GM13977 (cell line): ENCODE measurements around the gene INTS14.

Experiments used
- DNase-seq: peaks from one replicate; pipeline ENCODE4 v3.0.0; 2012; ENCODE audit warnings: low spot score
- in situ Hi-C: fragments of 300-500 bp; cut with MboI; formaldehyde crosslinking; loops from one replicate; pipeline ENCODE4 v1.12.0; 2022; ENCODE audit warnings: low sequenced_read_pairs, low pct_unique_long_range_greater_than_20kb, mixed read lengths, inconsistent platforms; ENCODE audit not compliant: unreplicated experiment
- TF ChIP-seq, protein P1 (sequence below): IDR thresholded peaks from 2 replicates; pipeline ENCODE4 v1.5.1; 2012; ENCODE audit warnings: mild to moderate bottlenecking, control low read depth; ENCODE audit not compliant: insufficient read depth; ENCODE audit errors: extremely low read depth, missing control alignments

Gene INTS14

DNA sequence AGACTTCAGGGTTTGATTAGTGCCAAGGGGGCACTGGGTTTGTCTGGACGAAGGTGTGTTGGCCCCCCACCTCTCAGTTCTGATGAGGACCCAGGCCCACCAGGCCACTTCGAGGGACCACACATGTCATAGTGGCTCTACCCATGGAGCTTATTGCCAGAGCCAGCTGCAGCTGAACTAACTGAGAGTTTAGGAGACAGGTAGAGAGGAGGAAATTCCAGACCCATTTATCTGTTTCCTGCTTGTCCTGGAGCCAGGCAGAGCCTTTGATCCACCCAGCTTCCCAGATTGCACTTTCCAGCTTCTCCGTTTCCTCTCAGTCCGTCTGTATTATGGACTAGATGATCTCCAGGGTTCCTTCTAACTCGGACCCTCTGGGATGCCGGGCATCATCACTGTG lies 31.7 kb upstream of the INTS14 start:
- TF ChIP-seq, protein P1, sequence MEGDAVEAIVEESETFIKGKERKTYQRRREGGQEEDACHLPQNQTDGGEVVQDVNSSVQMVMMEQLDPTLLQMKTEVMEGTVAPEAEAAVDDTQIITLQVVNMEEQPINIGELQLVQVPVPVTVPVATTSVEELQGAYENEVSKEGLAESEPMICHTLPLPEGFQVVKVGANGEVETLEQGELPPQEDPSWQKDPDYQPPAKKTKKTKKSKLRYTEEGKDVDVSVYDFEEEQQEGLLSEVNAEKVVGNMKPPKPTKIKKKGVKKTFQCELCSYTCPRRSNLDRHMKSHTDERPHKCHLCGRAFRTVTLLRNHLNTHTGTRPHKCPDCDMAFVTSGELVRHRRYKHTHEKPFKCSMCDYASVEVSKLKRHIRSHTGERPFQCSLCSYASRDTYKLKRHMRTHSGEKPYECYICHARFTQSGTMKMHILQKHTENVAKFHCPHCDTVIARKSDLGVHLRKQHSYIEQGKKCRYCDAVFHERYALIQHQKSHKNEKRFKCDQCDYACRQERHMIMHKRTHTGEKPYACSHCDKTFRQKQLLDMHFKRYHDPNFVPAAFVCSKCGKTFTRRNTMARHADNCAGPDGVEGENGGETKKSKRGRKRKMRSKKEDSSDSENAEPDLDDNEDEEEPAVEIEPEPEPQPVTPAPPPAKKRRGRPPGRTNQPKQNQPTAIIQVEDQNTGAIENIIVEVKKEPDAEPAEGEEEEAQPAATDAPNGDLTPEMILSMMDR: no peak
- in situ Hi-C loops: no loop called here
- no peak for DNase-seq

DNA sequence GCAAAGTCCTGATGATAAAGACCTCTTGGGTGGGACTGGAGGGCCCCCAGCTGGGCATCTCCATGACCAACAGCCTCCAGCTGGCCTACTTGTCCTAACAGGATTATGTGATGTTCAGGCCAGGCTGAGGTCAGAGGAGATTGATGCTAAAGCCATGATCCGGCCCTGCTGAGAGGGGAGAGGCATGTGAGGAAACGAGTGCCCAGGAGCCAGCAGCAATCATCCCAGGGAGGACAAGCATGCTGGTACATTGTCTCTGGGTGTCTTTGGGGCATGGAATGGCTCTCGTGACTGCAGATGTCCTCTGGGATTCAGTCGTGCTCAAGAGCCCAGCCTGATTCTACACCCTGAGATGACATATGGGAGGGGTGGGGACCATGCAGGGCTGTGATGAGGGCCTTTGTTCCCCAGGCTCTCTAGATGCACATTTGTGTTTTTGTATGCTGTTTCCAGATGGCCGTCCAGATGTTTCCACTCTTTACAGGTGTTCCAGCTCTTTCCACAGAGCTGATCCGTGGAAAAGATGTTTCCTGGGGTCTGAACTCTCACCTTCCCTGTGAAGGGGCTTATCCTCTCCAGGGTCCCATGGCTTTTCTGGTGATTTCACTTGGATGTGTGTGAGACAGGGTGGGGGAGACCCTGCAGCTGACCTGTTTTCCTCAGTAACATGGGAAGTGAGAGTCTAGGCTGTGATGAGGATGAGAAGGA lies 31.0 kb upstream of the INTS14 start:
- in situ Hi-C loops: no loop called here
- TF ChIP-seq, protein P1: no peak
- DNase-seq: no peak

DNA sequence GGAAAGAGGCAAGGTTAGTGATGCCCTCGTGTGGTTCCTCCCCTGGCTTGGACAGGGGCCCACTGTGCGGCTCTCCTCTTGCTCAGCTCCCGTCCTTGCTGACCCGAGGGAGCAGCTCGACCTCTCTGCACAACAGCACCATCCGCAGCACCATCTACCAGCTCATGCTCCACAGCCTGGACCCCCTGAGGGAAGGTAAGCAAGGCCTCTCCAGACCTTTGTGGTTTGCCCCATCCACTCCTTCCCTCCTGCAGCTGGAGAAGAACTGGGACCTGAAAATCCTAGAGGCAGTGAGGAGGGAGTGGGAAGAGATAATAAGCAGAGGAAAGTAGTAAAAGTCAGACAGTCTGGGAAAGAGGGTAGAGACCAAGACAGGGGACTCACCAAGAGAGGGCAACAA lies 28.6 kb upstream of the INTS14 start:
- in situ Hi-C loops: loop anchor here (10.0 kb wide), 1 partner anchor 215 kb away; no protein-coding TSS in a partner anchor
- TF ChIP-seq, protein P1: no peak

DNA sequence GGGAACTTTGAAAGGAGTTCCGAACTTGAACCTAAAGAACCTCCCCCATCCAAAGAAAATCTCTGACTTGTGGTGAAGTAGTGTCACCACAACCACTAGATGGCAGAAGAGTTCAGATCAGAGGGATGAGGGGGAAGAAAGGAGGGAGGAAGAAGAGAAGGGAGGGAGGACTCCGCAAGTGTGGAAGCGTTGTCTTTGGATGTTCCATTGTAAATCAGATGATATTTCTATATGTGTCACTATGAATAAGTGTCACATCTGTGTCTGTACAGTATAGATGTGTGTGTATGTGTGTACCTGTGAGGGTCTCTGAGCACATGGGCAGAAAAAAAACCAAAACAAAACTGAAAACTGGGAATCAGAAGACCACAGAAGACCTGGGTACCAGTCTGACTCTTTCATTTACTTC lies 27.8 kb upstream of the INTS14 start:
- TF ChIP-seq, protein P1: peak; percentile 76
- in situ Hi-C loops: loop anchor here (10.0 kb wide), 1 partner anchor 216 kb away; no protein-coding TSS in a partner anchor
- peak; percentile 69 for DNase-seq

More for the DNA sequence above, 28.6 kb upstream of the INTS14 start:
- DNase-seq: no peak

DNA sequence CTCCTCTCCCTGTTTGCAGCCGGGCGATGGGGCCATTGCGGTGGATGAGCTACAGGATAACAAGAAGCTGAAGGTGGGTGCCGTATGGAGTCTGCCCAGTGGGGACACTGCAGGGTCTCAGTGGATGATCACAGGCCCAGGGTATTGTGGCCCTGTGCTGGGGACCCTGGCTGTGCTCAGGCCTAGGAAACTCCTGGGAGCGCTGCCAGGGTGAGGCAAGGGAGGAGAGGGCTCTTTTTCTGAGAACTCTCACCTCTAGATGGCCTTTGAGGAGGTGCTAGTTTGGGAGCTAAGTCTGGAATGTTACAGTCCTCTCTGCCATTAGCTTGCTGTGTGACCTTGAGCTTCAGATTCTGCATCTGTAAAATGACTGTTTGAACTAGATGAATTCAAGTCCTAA lies 27.2 kb upstream of the INTS14 start:
- DNase-seq: no peak
- TF ChIP-seq, protein P1: no peak
- in situ Hi-C loops: loop anchor here (10.0 kb wide), 1 partner anchor 217 kb away; no protein-coding TSS in a partner anchor

DNA sequence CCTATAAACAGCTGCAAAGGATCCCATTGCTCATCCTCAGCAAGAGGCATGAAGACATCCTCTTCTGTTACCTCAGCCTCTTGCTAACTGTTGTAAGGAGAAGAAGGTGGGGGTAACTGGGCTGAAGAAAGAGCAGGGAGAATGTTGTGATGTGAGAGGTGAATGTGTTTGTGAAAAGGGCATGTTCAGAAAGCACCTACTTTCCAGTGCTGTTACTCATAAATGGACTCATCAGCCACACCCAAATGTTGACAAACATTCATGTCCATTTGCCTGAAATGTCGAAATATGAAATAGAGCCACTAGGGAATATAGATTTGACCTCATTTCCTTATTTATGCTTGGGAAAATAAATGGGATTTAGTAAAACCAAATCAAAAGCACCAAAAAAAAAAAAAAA lies 23.4 kb upstream of the INTS14 start:
- in situ Hi-C loops: loop anchor here (10.0 kb wide), 1 partner anchor 220 kb away; no protein-coding TSS in a partner anchor
- DNase-seq: no peak
- TF ChIP-seq, protein P1: no peak
